A673 (cell line): Measurements from ENCODE around the gene TMEM270. TPM values are rescaled to one million over a fixed set of nuclear protein-coding genes. Genes with fewer than 3 reads are reported as not detected.

ENCODE experiments used
- BruUV-seq: library from RNA; stranded (reverse); fragments of 400-500 nt; replicated peaks from 2 replicates; lab custom pipeline; 2021; lab: Mats Ljungman, UMichigan
- CTCF ChIA-PET: fragments of 300-600 bp; sonication (Branson Sonifier 250); formaldehyde crosslinking; loops from one replicate; lab custom pipeline; 2022; ENCODE audit warnings: antibody characterized with exemption; lab: Charles Lee
- POLR2A ChIA-PET: fragments of 300-600 bp; sonication (Branson Sonifier 250); formaldehyde crosslinking; loops from one replicate; lab custom pipeline; 2022; ENCODE audit warnings: antibody characterized with exemption; ENCODE audit not compliant: low non-redundant PET; lab: Charles Lee
- DNase-seq: peaks from one replicate; pipeline ENCODE4 v3.0.0-alpha.2; 2015; ENCODE audit warnings: low spot score
- H3K27ac ChIP-seq: fragments of 200-600 bp; sonication (generic); 2 replicates; pipeline ENCODE4 v1.5.1; 2016; ENCODE audit warnings: mixed run types, low read depth, mild to moderate bottlenecking, mixed read lengths, antibody characterized with exemption, low read length; ENCODE audit not compliant: poor library complexity, severe bottlenecking
- H3K27me3 ChIP-seq: fragments of 200-600 bp; sonication (generic); replicated peaks from 2 replicates; pipeline ENCODE4 v1.6.1; 2017; ENCODE audit warnings: mixed run types, low read depth, mild to moderate bottlenecking, mixed read lengths, antibody characterized with exemption, low read length; ENCODE audit not compliant: insufficient read depth, poor library complexity
- H3K36me3 ChIP-seq: fragments of 200-600 bp; sonication (generic); 2 replicates; pipeline ENCODE4 v1.6.1; 2016; ENCODE audit warnings: mixed run types, mild to moderate bottlenecking, mixed read lengths, antibody characterized with exemption, low read length; ENCODE audit not compliant: insufficient read depth, poor library complexity, severe bottlenecking
- H3K4me1 ChIP-seq: fragments of 200-600 bp; sonication (generic); 2 replicates; pipeline ENCODE4 v1.6.1; 2017; ENCODE audit warnings: mixed run types, mild to moderate bottlenecking, mixed read lengths, antibody characterized with exemption, low read length; ENCODE audit not compliant: insufficient read depth, poor library complexity, severe bottlenecking
- H3K4me3 ChIP-seq: fragments of 200-600 bp; sonication (generic); 2 replicates; pipeline ENCODE4 v1.5.1; 2016; ENCODE audit warnings: low read depth, mixed run types, mild to moderate bottlenecking, mixed read lengths, low read length; ENCODE audit not compliant: poor library complexity, severe bottlenecking
- H3K9me3 ChIP-seq: fragments of 200-600 bp; sonication (generic); 2 replicates; pipeline ENCODE4 v1.6.1; 2016; ENCODE audit warnings: mixed run types, low read depth, mild to moderate bottlenecking, mixed read lengths, antibody characterized with exemption, low read length; ENCODE audit not compliant: poor library complexity, severe bottlenecking
- EZH2 ChIP-seq: fragments of 200-600 bp; sonication (generic); IDR thresholded peaks from 2 replicates; pipeline ENCODE4 v1.6.1; 2017; ENCODE audit warnings: borderline replicate concordance, low read depth, mild to moderate bottlenecking, mixed read lengths, antibody characterized with exemption, low read length; ENCODE audit not compliant: poor library complexity, severe bottlenecking
- intact Hi-C: fragments of 100-400 bp; cut with micrococcal nuclease; formaldehyde crosslinking; loops from one replicate; pipeline ENCODE4 v1.10.0; 2022; ENCODE audit not compliant: unreplicated experiment
- total RNA-seq: library from RNA; stranded (reverse); gene quantifications from 2 replicates; pipeline ENCODE4 v1.2.3, GENCODE V29; 2021
- TF ChIP-seq, protein P1 (sequence below): fragments of 300-800, 200-600 bp; sonication (generic); conservative IDR thresholded peaks from 2 replicates; pipeline ENCODE4 v1.5.1; 2017; ENCODE audit warnings: low read depth, mild to moderate bottlenecking, antibody characterized with exemption, low read length, moderate library complexity, mixed read lengths

TMEM270 gene
- total RNA-seq, 1 experiment from 2014 or later = not detected

DNA sequence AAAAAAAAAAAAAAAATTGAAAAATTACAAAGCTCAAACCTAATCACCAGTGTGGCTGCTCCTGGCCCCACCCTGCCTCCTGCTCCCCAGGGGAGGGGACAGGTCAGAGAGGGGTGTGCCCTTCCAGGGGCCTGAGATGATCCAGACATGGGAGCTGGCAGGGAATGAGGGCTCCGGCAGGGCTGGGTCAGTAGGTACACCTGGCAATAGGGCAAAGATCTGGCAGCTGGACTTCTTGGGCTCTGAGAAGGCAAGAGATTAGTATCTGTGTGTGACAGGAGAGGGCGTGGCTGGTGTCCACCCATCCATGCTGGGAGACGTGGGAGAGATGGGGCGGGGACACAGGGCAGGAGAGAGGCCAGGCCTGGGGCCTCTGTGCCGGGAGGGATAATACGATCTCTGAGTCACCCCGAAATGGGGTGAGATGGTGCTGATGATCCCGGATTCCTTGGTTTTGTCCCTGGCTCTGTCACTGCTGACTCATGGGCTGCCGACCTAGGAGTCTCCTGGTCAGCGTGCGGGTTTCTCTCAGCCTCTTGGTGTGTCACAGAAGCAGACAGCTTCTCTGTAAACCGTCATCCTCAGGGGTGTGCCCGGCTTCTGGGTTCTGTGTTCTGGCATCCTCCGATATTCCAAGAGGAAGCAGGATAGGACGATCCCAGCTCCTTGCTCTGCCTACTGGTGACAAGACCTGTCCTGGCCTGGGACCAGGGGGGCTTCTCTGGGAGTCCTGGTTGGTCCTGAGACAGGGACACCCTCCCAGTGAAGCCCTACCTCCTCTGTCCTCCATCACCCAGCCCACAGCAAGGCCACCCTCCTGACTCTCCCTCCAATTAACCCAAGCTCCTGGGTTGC lies 38.4 kb upstream of the TMEM270 start:
- CTCF ChIA-PET = no interaction called here
- no peak for TF ChIP-seq EZH2
- TF ChIP-seq, protein P1, sequence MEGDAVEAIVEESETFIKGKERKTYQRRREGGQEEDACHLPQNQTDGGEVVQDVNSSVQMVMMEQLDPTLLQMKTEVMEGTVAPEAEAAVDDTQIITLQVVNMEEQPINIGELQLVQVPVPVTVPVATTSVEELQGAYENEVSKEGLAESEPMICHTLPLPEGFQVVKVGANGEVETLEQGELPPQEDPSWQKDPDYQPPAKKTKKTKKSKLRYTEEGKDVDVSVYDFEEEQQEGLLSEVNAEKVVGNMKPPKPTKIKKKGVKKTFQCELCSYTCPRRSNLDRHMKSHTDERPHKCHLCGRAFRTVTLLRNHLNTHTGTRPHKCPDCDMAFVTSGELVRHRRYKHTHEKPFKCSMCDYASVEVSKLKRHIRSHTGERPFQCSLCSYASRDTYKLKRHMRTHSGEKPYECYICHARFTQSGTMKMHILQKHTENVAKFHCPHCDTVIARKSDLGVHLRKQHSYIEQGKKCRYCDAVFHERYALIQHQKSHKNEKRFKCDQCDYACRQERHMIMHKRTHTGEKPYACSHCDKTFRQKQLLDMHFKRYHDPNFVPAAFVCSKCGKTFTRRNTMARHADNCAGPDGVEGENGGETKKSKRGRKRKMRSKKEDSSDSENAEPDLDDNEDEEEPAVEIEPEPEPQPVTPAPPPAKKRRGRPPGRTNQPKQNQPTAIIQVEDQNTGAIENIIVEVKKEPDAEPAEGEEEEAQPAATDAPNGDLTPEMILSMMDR = no peak
- BruUV-seq = no TSS peak
- no peaks in the 10 kb centered on the region for H3K4me1 ChIP-seq
- H3K9me3 ChIP-seq = no peaks in the 10 kb centered on the region
- no peaks in the 10 kb centered on the region for H3K27me3 ChIP-seq
- H3K27ac ChIP-seq = no peak overlapping the region
- H3K4me3 ChIP-seq = no peak overlapping the region
- DNase-seq = no peak
- POLR2A ChIA-PET = no interaction called here
- intact Hi-C loops = no loop called here
- H3K36me3 ChIP-seq = no peaks in the 10 kb centered on the region

DNA sequence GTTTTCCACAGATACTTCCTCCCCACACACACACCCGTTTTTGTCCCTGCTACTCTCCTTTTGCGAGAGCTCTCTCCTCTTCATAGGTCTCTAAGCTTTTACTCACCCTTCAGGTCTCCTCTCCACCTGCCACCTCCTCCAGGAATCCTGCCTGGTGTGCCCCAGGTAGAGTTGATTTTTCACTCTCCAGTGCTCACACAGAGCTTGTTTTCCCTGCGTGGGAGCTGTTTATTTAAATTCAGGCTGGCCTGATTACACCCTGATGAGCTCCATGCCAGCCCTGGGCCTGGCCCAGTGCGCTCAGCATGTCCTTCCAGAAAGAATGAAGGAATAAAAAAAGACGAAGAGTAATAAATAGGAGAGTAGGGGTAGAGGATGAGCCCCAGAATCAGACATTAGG lies 37.7 kb upstream of the TMEM270 start:
- intact Hi-C loops = no loop called here
- Histone ChIP-seq H3K4me1 (no peaks in the 10 kb centered on the region), H3K27me3 (no peaks in the 10 kb centered on the region), H3K36me3 (no peaks in the 10 kb centered on the region), H3K4me3 (no peak overlapping the region), H3K27ac (no peak overlapping the region), H3K9me3 (no peaks in the 10 kb centered on the region)
- no TSS peak for BruUV-seq
- ChIA-PET POLR2A (no interaction called here), CTCF (no interaction called here)
- TF ChIP-seq, protein P1 = no peak
- no peak for TF ChIP-seq EZH2
- no peak for DNase-seq

DNA sequence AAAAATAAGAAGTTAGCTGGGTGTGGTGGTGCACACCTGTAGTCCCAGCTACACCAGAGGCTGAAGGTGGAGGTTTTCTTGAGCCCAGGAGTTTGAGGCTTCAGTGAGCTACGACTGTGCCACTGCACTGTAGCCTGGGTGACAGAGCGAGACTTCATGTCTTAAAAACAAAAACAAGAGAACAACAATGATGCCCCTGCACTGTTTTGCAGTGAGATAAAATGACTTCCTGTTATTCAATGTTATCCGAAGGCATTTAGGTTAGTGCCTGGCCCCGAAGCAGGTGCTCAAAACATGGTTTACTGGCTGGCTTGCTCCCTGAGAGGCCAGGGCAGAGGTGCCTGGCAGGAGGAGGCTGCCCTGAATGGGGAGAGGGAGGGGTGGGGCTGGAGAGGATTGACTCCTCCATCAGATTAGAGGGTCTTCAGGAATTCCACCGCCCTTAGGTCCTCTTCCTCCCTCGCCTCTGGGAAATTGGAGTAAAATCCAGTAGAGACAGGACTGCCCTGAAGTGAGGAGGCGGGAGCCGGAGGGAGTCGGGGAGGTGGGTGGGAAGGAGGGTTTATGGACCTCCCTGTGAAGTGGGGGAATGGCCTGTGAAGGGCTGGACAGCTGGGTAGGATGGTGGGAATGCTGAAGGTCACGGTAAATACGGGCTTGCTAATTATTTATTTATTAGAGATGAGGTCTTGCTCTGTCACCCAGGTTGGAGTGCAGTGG lies 36.9 kb upstream of the TMEM270 start:
- Histone ChIP-seq H3K36me3 (no peaks in the 10 kb centered on the region), H3K4me3 (no peak overlapping the region), H3K9me3 (no peaks in the 10 kb centered on the region), H3K27me3 (no peaks in the 10 kb centered on the region), H3K27ac (no peak overlapping the region), H3K4me1 (no peaks in the 10 kb centered on the region)
- ChIA-PET CTCF (no interaction called here), POLR2A (no interaction called here)
- no peak for DNase-seq
- intact Hi-C loops = no loop called here
- no TSS peak for BruUV-seq
- TF ChIP-seq, protein P1 = no peak
- TF ChIP-seq EZH2 = no peak
